Right lobe of liver (tissue), 4 donors: ENCODE results near the gene RUBCNL.

Experiments
- POLR2A ChIP-seq: fragments of 450-650 bp; IDR thresholded peaks from one replicate; pipeline ENCODE4 v1.6.1; 2017; ENCODE audit warnings: antibody characterized with exemption, mild to moderate bottlenecking
- TF ChIP-seq, protein P1 (sequence below), 4 donors: fragments of 200-600 bp in 3 of 4; fragments of 450-650 bp in 1 of 4; IDR thresholded peaks; one replicate each; pipeline versions ENCODE4 v1.5.1 to v1.8.0; 2016 to 2022; ENCODE audit warnings: antibody characterized with exemption in 4 of 4, mild to moderate bottlenecking in 2 of 4
- donor health status: DM: no; HTN: no; CAD: no.
- donor health status: DM: no; HTN: no; CAD: no.
- donor health status: DM: no; HTN: yes; CAD: no.

DNA sequence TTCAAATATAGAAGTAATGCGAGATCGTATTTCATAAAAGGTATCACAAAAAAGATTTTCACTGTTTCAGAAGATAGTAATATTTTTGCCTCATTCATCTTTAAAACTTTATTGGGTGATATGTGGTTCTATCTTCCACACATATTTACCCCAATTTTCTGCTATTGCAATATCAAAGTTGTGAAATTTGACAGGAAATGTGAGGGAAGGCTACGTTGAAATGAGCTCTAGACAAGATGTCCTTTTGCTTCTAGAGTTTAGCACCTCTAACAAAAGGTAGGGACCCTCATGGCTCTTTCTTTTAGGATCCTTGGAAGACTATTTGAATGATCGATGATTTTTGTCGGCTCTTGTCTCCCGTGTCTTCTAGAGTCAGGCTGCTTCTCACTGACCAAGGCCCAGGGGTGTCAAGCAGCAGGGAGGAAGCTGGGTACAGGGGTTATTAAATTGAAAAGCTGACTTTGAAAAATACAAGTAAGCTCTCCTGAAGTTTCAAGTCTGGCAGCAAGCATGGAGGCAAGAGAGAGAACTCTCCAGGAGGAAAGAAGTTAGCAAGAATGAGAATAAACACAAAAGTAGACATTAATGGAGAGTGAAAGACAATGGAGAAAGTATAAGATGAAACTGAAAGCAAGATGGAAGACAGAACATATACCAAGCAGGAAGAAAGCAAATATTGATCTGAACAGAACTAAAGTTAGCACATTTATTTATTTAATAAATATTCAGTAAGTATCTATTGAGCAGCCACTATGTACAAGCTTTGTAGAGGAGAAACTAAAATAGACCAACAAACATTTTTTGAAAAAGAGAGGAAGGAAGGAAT lies 73.4 kb downstream of the RUBCNL start:
- TF ChIP-seq, protein P1, sequence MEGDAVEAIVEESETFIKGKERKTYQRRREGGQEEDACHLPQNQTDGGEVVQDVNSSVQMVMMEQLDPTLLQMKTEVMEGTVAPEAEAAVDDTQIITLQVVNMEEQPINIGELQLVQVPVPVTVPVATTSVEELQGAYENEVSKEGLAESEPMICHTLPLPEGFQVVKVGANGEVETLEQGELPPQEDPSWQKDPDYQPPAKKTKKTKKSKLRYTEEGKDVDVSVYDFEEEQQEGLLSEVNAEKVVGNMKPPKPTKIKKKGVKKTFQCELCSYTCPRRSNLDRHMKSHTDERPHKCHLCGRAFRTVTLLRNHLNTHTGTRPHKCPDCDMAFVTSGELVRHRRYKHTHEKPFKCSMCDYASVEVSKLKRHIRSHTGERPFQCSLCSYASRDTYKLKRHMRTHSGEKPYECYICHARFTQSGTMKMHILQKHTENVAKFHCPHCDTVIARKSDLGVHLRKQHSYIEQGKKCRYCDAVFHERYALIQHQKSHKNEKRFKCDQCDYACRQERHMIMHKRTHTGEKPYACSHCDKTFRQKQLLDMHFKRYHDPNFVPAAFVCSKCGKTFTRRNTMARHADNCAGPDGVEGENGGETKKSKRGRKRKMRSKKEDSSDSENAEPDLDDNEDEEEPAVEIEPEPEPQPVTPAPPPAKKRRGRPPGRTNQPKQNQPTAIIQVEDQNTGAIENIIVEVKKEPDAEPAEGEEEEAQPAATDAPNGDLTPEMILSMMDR (IDR thresholded peaks at IDR 0.05): no peak
- no peak for TF ChIP-seq POLR2A
